NCI-H345 treated with DMSO at 0.1 percent for 48 hours (cell line): Measurements from ENCODE around the gene TBC1D22B.
A peak's percentile ranks its signal among the peaks of the same experiment; 100 is the strongest.
"Not testable (repeated sequence)": the region's sequence is repeated elsewhere in the genome, so short reads cannot be mapped to it uniquely, and the experiment has no call there.

Source experiments
- DNase-seq: peaks from one replicate; lab custom pipeline; 2025; ENCODE audit not compliant: unreplicated experiment; lab: John Stamatoyannopoulos, UW

Gene TBC1D22B

DNA sequence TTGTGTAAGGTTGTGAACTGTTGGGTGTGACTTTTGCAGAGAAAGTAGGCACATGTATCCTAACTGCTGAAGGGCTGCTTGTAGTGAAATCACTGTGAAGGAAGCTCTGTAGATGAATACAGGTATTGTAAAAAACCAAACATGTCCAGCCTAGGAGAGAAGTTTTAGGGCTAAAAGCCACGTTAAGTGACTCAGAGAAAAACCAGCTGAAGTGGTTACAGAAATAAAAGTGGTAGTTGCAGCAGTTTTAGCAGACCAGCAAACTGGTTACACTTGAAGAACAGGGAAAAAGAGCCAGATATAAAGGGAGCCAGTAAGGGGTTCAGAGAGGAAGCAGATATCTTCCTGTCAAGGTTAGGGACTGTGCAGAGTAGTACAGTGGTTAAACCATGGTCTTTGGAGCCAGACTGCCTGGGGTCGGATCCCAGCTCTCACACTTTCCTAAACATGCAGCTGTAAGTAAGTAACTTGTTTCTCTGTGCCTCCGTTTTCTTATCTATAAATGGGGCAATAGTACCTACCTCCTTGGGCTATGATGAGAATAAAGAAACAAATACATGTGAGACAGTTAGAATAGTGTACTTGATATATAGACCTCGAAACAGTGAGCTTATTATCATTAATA is 62.4 kb downstream of the TBC1D22B start:
- no peak for DNase-seq

DNA sequence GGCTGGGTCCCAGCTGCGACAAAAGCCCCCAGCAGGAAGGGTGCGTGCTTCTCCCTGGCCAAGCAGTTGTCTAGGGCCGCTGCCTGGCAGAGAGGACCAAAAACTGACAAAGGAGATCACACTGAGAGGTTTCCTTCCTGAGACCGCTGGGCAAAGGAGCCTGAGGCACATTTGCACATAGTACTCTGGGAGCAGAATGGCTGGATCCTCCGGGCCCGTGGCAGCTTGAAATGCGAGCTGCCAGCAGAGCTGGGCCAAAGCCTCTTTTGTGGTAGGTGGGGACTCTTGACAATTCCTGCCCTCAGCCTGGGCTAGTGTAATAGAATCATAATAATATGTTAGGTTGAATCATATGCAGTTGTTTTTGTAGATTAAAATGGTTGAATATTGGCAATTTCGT is 63.1 kb downstream of the TBC1D22B start:
- DNase-seq, result no peak

DNA sequence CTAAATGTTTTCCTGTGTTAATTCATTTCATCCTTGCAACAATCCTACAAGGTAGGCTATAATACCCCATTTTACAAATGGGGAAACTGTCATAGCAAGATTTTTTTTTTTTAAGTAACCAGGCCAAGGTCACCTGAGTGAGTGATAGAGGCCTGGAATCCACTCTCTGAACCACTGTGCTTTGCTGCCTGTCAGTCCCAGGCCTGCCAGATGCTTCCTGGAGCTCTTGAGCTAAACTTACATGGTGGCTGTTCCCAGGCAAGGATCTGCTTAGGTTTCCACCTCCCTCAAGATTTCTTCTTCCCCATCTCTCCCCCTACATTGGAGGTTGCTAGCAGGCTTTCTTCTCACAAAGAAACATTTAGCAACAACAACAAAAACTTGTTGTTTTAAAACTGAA is 63.5 kb downstream of the TBC1D22B start:
- DNase-seq, result no peak

DNA sequence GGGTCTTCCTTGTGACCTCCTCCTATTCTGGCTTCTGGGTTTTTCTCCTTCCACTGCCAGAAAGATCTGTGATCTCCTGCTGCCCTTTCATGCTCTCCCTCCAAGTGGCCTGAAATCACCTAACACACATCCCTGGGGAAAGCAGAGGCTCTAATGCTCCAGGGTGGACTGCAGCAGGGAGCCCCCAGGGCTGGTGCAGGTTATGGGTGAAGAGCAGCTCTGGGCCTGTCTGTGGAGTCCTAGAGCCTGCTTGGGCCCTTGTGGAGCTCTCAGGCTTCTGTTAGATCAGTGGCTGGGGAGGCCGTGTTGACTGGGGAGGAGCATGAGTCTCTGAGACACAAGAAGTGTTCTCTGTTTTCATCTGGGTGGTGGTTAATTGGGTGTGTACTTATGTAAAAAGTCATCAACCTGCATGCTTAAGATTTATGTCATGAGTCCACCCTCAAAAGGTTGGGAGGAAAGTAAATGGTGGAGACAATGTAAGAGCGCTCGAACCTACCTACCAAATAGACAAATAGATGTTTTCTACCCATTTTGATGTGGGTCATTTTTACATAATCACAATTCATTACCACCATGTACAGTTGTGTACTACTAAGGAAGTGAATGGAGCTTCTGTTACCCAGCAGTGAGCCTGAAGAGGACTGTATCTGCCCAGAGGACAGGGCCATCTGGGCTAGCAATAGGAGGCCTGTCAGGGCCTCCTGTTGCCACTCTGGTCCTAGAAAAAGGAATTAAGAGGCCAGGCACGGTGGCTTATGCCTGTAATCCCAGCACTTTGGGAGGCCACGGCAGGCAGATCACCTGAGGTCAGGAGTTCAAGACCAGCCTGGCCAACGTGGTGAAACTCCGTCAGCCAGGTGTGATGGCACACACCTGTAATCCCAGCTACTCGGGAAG is 64.2 kb downstream of the TBC1D22B start:
- DNase-seq, result no peak

DNA sequence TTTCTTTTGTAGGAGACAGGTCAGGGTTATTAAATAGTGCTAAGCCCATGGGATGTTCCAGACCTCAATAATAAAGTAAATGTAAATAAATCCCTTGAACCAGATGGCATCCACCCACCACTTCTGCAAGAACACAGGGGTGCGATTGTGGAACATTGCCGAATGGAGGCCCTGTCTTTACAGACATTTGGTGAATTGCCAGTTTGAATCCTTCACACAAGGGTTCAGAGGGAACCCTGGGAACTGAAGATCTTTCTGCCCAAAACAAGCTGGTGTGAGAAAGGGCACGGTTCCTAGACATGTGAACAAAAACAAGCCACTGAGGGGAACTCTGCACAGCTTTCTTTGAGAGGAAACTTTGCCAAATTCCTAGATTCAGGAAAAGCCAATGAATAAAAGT is 66.0 kb downstream of the TBC1D22B start:
- peak; percentile 53 for DNase-seq

DNA sequence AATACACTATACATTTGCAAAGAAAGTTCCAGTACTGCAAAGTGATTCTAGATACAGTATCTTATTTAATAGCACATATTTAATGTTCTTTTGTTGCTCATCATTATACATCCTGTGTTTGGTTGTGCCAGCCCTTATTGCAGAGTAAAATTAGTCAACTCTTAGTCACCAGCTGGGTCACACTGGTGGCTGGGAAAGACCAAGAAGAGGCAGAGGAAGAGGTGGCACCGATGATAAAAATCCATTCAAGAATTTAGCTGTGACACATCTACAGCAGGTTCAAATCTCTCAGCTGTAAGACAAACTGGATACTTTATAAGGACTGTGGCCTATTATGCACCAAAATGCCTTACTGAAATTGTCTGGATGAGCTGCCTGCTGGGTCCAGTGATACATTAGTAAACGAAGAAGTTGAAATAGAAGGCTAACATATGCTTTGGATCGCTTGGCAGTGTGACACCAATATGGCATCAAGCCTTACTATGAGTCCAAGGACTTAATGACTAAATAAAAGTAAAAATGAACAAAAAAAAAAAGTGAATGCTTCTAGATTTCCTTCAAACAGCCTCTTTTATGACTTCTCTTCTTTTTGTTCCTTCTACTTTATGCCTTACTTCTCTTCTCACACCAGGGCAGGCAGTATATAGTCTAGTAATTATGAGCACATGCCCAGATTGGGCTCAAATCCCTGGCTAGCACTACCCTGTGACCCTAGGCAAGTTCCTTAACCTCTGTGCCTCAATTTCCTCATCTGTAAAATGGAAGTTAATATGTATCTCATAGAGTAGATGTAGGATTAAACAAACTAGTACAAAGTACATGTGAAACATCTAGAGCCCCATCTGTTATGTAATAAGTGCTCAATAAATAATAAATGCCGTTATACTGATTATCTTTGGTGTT is 66.8 kb downstream of the TBC1D22B start:
- no peak for DNase-seq

DNA sequence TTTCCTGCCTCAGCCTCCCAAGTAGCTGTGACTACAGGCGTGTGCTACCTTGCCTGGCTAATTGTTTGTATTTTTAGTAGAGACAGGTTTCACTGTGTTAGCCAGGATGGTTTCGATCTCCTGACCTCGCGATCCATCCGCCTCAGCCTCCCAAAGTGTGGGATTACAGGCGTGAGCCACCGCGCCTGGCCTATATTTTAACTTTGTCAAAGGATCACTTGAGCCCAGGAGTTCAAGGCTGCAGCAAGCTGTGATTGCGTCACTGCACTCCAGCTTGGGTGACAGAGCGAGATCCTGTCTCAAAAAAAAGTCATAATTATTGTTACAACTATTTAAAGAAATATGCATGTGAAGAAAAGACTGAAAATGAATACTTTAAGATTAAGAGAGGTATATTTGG is 72.8 kb downstream of the TBC1D22B start:
- DNase-seq, result not testable (repeated sequence)

DNA sequence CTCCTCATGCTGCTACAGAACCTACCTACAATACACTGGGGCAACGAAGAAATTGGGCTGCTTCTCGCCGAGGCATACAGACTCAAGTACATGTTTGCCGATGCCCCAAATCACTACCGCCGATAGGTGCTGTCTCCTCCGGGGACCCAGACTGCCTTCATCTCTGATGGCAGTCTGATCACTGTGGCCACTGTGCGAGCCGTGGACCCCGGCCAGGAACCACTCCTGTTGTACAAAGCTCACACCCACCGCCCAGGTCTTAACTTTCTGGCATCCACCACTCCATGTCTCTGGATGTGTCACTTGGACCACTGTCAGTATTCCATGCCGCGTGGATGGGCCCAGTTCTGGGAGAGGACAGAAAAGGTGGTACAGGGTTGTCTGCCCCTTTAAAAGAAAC is 73.5 kb downstream of the TBC1D22B start:
- no peak for DNase-seq

DNA sequence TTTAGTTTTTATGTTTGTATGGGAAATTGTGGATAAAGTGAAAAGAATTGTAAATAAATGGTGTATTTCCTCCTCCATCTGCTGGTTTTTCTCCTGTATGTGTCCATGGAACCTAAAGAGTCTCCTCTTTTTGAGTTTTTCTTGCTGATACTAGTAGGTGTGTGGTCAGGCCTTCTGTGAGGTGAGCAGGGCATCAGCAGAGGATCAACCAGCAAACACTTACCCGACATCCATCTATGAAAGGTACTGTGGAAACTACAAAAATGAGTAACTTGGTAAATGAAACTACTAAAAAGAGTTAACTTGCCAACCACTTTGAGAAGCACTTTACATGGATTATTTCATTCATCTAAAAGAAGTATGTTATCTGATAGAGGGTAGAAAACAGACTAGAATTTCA is 75.3 kb downstream of the TBC1D22B start:
- no peak for DNase-seq

DNA sequence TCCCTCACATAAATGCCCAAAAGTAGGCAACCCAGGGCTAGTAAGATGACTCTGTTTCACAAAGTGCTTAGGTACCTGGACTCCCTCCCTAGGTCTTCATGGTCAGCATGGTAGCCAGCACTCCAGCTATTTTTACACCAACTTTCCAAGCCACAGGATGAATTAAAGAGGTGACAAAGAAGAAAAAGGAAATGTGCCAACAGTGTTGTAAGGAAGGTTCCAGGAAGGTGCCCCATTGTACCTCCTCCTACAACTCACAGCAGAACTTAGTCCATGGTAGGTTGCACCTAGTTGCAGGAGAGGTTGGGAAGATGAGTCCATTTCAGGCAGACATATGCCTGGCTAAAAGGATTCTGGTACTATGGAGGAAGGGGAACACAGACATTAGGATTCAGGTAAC is 76.5 kb downstream of the TBC1D22B start:
- DNase-seq, result no peak

DNA sequence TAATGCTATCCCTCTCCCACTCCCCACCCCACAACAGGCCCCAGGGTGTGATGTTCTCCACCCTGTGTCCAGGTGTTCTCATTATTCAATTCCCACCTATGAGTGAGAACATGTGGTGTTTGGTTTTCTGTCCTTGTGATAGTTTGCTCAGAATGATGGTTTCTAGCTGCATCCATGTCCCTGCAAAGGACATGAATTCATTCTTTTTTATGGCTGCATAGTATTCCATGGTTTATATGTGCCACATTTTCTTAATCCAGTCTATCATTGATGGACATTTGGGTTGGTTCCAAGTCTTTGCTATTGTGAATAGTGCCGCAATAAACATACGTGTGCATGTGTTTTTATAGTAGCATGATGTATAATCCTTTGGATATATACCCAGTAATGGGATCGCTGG is 80.7 kb downstream of the TBC1D22B start:
- DNase-seq, result not testable (repeated sequence)

DNA sequence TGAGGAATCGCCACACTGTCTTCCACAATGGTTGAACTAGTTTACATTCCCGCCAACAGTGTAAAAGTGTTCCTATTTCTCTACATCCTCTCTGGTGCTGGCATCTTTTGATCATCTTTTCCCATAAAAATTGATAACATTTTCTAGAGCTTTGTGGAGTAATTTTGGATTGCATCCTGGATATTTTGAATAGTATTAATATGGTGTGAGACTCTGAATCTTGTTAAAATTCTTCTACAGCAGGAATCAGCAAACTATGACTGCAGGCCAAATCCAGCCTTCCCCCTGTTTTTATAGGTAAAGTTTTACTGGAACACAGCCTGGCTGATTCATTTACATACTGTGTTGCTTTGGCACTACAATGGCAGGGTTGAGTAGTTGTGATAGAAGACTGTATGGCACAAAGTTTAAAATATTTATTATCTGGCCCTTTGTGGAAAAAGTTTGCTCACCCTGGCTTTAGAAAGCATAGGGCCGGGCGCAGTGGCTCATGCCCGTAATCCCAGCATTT is 81.2 kb downstream of the TBC1D22B start:
- no peak for DNase-seq

DNA sequence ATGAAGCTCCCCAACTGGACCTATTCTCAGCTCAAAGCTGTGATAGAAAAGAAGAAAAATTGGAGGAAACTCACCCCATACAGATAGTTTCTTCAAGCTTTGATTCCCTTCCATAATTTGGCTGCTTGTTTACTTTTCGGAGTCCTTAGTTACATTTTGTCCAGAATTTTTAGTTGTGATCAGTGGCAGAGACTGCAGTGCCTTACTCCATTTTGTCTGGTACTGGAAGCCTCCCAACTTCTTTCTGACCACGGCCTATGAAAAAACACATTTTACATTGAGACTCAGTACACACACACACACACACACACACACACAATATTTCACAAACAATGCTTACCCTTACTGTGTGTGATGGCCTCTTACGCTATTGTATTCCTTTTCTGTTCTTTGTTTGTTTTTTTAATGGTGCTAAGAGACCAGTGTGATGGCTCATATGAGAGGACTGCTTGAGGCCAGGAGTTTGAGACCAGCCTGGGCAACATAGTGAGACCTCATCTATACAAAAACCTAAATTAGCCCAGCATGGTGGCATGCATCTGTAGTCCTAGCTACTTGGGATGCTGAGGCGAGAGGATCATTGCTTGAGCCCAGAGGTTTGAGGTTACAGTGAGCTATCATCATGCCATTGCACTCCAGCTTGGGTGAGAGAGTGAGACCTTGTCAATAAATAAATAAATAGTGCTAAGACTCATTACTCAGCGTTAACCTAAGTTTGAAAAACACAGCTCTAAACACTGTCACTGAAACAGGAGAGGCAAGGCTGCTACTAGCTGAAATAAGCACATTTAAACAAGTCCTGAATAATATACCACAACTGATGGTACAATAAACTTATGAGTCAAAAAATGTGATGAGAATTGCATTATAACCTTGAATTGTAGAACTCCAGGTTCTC is 82.4 kb downstream of the TBC1D22B start:
- DNase-seq, result no peak

DNA sequence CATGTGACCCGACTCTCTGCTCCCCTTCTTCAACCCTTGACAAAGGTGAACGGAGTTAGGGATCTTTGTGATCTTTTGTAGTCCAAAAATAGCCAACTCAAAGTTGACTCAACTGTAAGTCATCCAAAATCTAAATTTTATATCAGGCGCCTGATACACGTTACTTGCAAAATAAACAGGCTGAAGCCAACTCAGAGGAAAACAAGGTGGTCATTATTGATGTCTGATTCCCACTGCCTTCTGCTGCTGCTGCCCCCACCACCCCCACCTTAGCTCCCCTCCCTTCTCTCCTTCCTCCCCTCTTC is 83.0 kb downstream of the TBC1D22B start:
- DNase-seq, result no peak

DNA sequence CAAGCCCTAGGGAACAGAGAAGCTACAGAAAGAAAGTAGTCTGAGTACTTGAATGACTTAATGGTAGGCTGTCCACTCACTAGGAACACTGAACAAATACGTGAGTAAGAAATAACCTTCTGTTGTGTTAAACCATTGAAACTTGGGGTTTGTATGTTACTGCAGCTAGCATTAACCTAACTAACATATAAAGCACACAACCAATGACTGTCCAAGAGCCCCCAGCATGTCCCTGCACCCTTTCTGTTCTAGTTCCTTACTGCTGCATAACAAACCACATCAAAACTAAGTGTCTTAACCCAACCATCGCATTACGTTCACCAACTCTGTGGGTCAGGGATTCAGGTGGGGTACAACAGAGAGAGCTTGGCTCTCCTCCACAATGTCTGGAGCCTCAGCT is 85.7 kb downstream of the TBC1D22B start:
- DNase-seq, result no peak

DNA sequence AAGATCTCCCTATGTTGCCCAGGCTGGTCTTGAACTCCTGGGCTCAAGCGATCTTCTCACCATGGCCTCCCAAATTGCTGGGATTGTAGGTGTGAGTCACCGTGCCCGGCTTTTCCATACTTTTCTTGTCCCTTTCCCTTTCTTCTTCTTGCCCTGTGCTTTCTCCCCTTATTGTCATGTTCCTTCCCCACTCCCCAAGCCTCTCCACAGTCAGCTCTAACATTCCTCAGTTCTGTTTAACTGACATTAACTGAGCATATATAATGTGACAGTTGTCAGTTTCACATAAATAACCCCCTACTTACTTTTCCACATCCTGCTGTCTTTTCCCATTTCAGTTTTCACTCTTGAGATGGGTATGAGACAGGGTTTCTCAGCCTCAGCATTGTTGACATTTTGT is 86.7 kb downstream of the TBC1D22B start:
- DNase-seq, result no peak

DNA sequence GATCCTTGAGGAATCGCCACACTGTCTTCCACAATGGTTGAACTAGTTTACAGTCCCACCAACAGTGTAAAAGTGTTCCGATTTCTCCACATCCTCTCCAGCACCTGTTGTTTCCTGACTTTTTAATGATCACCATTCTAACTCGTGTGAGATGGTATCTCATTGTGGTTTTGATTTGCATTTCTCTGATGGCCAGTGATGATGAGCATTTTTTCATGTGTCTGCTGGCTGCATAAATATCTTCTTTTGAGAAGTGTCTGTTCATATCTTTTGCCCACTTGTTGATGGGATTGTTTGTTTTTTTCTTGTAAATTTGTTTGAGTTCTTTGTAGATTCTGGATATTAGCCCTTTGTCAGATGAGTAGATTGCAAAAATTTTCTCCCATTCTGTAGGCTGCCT is 88.2 kb downstream of the TBC1D22B start:
- not testable (repeated sequence) for DNase-seq

DNA sequence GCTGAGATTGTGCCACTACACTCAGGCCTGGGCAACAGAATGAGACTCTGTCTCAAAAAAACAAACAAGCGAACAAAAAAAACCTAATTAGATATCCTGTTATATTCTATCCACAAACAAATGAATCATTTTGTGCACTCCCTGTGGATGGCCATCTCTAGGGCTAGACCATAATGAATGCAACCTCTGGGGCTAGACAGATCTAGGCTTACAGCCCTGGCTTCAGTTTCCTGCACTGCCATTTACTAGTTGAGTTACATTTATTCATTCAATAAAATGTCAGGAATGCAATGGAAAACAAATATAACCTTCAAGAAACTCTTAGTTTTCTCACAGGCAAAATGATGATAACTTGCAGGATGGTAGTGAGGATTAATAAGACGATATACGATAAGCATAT is 89.6 kb downstream of the TBC1D22B start:
- no peak for DNase-seq

DNA sequence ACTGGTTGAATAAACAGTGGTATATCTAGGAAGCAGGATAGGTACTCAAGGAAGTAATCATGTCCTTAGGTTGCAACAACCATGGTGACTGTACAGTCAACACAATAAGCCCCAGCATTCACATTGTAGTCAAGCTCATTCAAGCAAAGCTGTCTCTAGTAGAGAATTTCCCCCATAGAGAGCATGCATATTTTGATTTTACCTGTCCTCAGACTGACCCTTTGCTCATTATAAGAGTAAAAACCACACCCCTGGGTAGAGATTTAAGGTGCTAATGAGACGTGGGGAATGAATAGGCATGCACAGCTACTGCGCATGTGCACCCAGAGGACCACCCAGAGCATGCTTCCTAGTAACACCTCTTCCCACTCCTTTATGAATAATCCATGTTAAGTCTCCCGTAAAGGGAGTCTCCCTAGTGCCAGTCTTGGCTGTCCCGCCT is 90.1 kb downstream of the TBC1D22B start:
- DNase-seq, result no peak

DNA sequence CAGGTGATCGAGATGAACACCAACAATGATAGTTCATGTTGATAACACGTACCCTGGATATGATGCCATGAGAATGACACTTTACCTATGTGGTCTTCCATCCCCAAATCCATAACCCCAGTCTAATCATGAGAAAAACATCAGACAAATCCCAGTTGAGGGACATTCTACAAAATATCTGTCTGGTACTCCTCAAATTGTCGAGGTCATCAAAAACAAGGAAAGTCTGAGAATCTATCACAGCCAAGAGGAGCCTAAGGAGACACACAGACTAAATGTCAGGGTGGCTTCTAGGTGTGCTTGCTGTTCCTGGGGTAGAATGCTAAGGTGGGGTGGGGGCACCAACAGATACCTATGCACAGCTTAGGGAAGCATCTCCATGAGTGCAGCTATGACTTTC is 93.5 kb downstream of the TBC1D22B start:
- DNase-seq, result no peak
